ENCODE results near the gene RAB27A. TPM values are rescaled to one million over a fixed set of nuclear protein-coding genes. Genes with fewer than 3 reads are reported as not detected.
A peak's percentile ranks its signal among the peaks of the same experiment; 100 is the strongest.

Gene RAB27A
- total RNA-seq, 5 donors from 2014 or later (not counting 1 experiment from before 2014, with no cell fraction given): 29.7 to 47.2 (median 35.2) TPM

GRCh38 chr15:55197362-55197705, 92.3 kb downstream of the RAB27A start:
- H3K36me3 Mint-ChIP-seq: peaks cover 8% of the 10 kb centered on the region
- no peaks in the 10 kb centered on the region for H3K9me3 ChIP-seq
- no peak overlapping the region for H3K27ac Mint-ChIP-seq
- DNase-seq (no peak), ATAC-seq (replicated peaks in 1 of 4) (peak in 3 of 4 experiments; percentile 6 to 21 (median 12))
- H3K4me3 ChIP-seq (ENCODE audit: control insufficient read depth in 1 of 2, extremely low read depth in 1 of 2, low read length in 1 of 2): peak overlapping the region; percentile 60 to 99
- H3K9me3 Mint-ChIP-seq: peaks cover 0 to 7% (median 5%) of the 10 kb centered on the region in 3 donors
- peaks cover 6 to 39% of the 10 kb centered on the region in 2 experiments for H3K4me1 ChIP-seq (ENCODE audit: control insufficient read depth in 1 of 2, extremely low read depth in 1 of 2, insufficient read depth in 2 of 2, low read length in 2 of 2)
- H3K36me3 ChIP-seq (ENCODE audit: control insufficient read depth in 2 of 2, extremely low read depth in 1 of 2, insufficient read depth in 1 of 2, low read length in 1 of 2): peaks cover 0 to under 1% of the 10 kb centered on the region in 2 donors
- peak overlapping the region; percentile 78 for H3K27ac ChIP-seq (ENCODE audit: low read length)
- ChIA-PET CTCF (interaction anchor here in 1 of 2 donors (0.6 to 2.2 kb wide), 9 partner anchors 12 to 121 kb away, joined by 3 to 12 read pairs (median 3); partner anchors contain the start of genes PIGB and PIGBOS1), POLR2A (interaction anchor here (0.5 to 1.5 kb wide), 7 partner anchors 14 to 211 kb away, joined by 3 to 10 read pairs (median 6); partner anchors contain the start of genes CCPG1 (in 2 of the 2), PIERCE2 (in 2 of the 2), PIGB (in 1 of the 2) and PIGBOS1 (in 1 of the 2))
- no peaks in the 10 kb centered on the region for H3K27me3 Mint-ChIP-seq
- peaks cover 0 to 22% (median 14%) of the 10 kb centered on the region in 3 donors for H3K4me1 Mint-ChIP-seq
- no peak overlapping the region for H3K4me3 Mint-ChIP-seq
- H3K27me3 ChIP-seq (replicated peaks in 1 of 2; ENCODE audit: control insufficient read depth in 2 of 2, extremely low read depth in 1 of 2, insufficient read depth in 2 of 2, low read length in 1 of 2): no peaks in the 10 kb centered on the region
- no CpG with 5 or more reads among the region's 10 CpGs for WGBS (ENCODE audit: insufficient coverage)

GRCh38 chr15:55196458-55197361, 92.9 kb downstream of the RAB27A start, which contains the start of gene RSL24D1:
RSL24D1 (minus strand) TSS chr15:55196941; CDS start chr15:55196890, 51 bp downstream.
- H3K4me3 Mint-ChIP-seq: no peak within 1 kb of the TSS
- H3K4me1 Mint-ChIP-seq: peaks cover 0 to 28% (median 21%) of the 10 kb centered on the region in 3 donors
- peak; percentile 88 to 99 (median 97) for DNase-seq
- H3K36me3 Mint-ChIP-seq: peaks cover 10% of the 10 kb centered on the region
- peak within 1 kb of the TSS; percentile 78 for H3K27ac ChIP-seq (ENCODE audit: low read length)
- H3K27me3 Mint-ChIP-seq: no peaks in the 10 kb centered on the region
- H3K9me3 ChIP-seq: no peaks in the 10 kb centered on the region
- peaks cover 6 to 39% of the 10 kb centered on the region in 2 experiments for H3K4me1 ChIP-seq (ENCODE audit: control insufficient read depth in 1 of 2, extremely low read depth in 1 of 2, insufficient read depth in 2 of 2, low read length in 2 of 2)
- peak within 1 kb of the TSS; percentile 60 to 99 for H3K4me3 ChIP-seq (ENCODE audit: control insufficient read depth in 1 of 2, extremely low read depth in 1 of 2, low read length in 1 of 2)
- ChIA-PET CTCF (interaction anchor here (0.5 to 2.2 kb wide), 8 partner anchors 12 to 122 kb away, joined by 3 to 12 read pairs (median 3); partner anchors contain the start of genes PIGB (in 1 of the 2) and PIGBOS1 (in 1 of the 2)), POLR2A (interaction anchor here (0.6 to 1.5 kb wide), 8 partner anchors 13 to 308 kb away, joined by 3 to 10 read pairs (median 5); partner anchors contain the start of genes CCPG1 (in 2 of the 2), PIERCE2 (in 2 of the 2), PIGB (in 1 of the 2) and PIGBOS1 (in 1 of the 2))
- H3K27me3 ChIP-seq (replicated peaks in 1 of 2; ENCODE audit: control insufficient read depth in 2 of 2, extremely low read depth in 1 of 2, insufficient read depth in 2 of 2, low read length in 1 of 2): no peaks in the 10 kb centered on the region
- H3K27ac Mint-ChIP-seq: no peak within 1 kb of the TSS
- ATAC-seq (replicated peaks in 1 of 4): peak; percentile 97 to 98 (median 98)
- peaks cover 4 to 7% of the 10 kb centered on the region in 2 donors for H3K36me3 ChIP-seq (ENCODE audit: control insufficient read depth in 2 of 2, extremely low read depth in 1 of 2, insufficient read depth in 1 of 2, low read length in 1 of 2)
- WGBS (ENCODE audit: insufficient coverage): under 1% methylated on average over 58 of the region's 62 CpGs
- peaks cover 0 to 7% (median 5%) of the 10 kb centered on the region in 3 donors for H3K9me3 Mint-ChIP-seq

- Histone ChIP-seq H3K36me3 (ENCODE audit: control insufficient read depth in 2 of 2, extremely low read depth in 1 of 2, insufficient read depth in 1 of 2, low read length in 1 of 2) (peaks cover 4 to 13% of the 10 kb centered on the region in 2 donors), H3K27me3 (replicated peaks in 1 of 2; ENCODE audit: control insufficient read depth in 2 of 2, extremely low read depth in 1 of 2, insufficient read depth in 2 of 2, low read length in 1 of 2) (no peaks in the 10 kb centered on the region), H3K4me3 (ENCODE audit: control insufficient read depth in 1 of 2, extremely low read depth in 1 of 2, low read length in 1 of 2) (peak overlapping the region; percentile 60 to 99), H3K9me3 (no peaks in the 10 kb centered on the region), H3K27ac (ENCODE audit: low read length) (peak overlapping the region; percentile 78), H3K4me1 (ENCODE audit: control insufficient read depth in 1 of 2, extremely low read depth in 1 of 2, insufficient read depth in 2 of 2, low read length in 2 of 2) (peaks cover 6 to 39% of the 10 kb centered on the region in 2 experiments)
- WGBS (ENCODE audit: insufficient coverage): 0% methylated on average over 8 of the region's 9 CpGs
- Mint-ChIP-seq H3K27ac (no peak overlapping the region), H3K36me3 (peaks cover 17% of the 10 kb centered on the region), H3K4me1 (peaks cover 6 to 32% (median 28%) of the 10 kb centered on the region in 3 donors), H3K27me3 (no peaks in the 10 kb centered on the region), H3K4me3 (no peak overlapping the region), H3K9me3 (peaks cover 0 to 7% (median 5%) of the 10 kb centered on the region in 3 donors)
- POLR2A ChIA-PET: interaction anchor here in 1 of 2 donors (1.4 kb wide), 1 partner anchor 212 kb away, joined by 9 read pairs; the partner anchor contains the start of genes CCPG1 and PIERCE2
- CTCF ChIA-PET: interaction anchor here in 1 of 2 donors (2.0 to 2.2 kb wide), 2 partner anchors 22 to 123 kb away, joined by 9 to 12 read pairs; partner anchors contain the start of genes PIGB and PIGBOS1
- no peak for ATAC-seq (replicated peaks in 1 of 4)
- DNase-seq: peak in 1 of 35 experiments; percentile 1
Measured at GRCh38 chr15:55195996-55196395, 93.6 kb downstream of the RAB27A start.

GRCh38 chr15:55194256-55194655, 95.4 kb downstream of the RAB27A start:
- Histone ChIP-seq H3K36me3 (ENCODE audit: control insufficient read depth in 2 of 2, extremely low read depth in 1 of 2, insufficient read depth in 1 of 2, low read length in 1 of 2) (peaks cover 4 to 22% of the 10 kb centered on the region in 2 donors), H3K4me3 (ENCODE audit: control insufficient read depth in 1 of 2, extremely low read depth in 1 of 2, low read length in 1 of 2) (no peak overlapping the region), H3K27ac (ENCODE audit: low read length) (no peak overlapping the region), H3K4me1 (ENCODE audit: control insufficient read depth in 1 of 2, extremely low read depth in 1 of 2, insufficient read depth in 2 of 2, low read length in 2 of 2) (peaks cover 6 to 39% of the 10 kb centered on the region in 2 experiments), H3K27me3 (replicated peaks in 1 of 2; ENCODE audit: control insufficient read depth in 2 of 2, extremely low read depth in 1 of 2, insufficient read depth in 2 of 2, low read length in 1 of 2) (no peaks in the 10 kb centered on the region), H3K9me3 (no peaks in the 10 kb centered on the region)
- no peaks in the 10 kb centered on the region for H3K27me3 Mint-ChIP-seq
- DNase-seq (no peak), ATAC-seq (replicated peaks in 1 of 4) (no peak)
- no peak overlapping the region for H3K4me3 Mint-ChIP-seq
- no peak overlapping the region for H3K27ac Mint-ChIP-seq
- peaks cover 28% of the 10 kb centered on the region for H3K36me3 Mint-ChIP-seq
- peaks cover 7 to 38% (median 37%) of the 10 kb centered on the region in 3 donors for H3K4me1 Mint-ChIP-seq
- H3K9me3 Mint-ChIP-seq: peaks cover 0 to 5% (median 4%) of the 10 kb centered on the region in 3 donors
- ChIA-PET POLR2A (no interaction called here), CTCF (interaction anchor here in 1 of 2 donors (1.1 kb wide), 1 partner anchor 23 kb away, joined by 4 read pairs; no protein-coding TSS in a partner anchor)

GRCh38 chr15:55186331-55186730, 103.3 kb downstream of the RAB27A start:
- no peak overlapping the region for H3K4me3 Mint-ChIP-seq
- no peaks in the 10 kb centered on the region for H3K4me1 ChIP-seq (ENCODE audit: control insufficient read depth in 1 of 2, extremely low read depth in 1 of 2, insufficient read depth in 2 of 2, low read length in 2 of 2)
- ATAC-seq (replicated peaks in 1 of 4): no peak
- no peak overlapping the region for H3K27ac ChIP-seq (ENCODE audit: low read length)
- no peaks in the 10 kb centered on the region for H3K9me3 ChIP-seq
- no peak for DNase-seq
- ChIA-PET POLR2A (no interaction called here), CTCF (interaction anchor here in 1 of 2 donors (1.0 kb wide), 1 partner anchor 31 kb away, joined by 4 read pairs; no protein-coding TSS in a partner anchor)
- H3K27me3 ChIP-seq (replicated peaks in 1 of 2; ENCODE audit: control insufficient read depth in 2 of 2, extremely low read depth in 1 of 2, insufficient read depth in 2 of 2, low read length in 1 of 2): no peaks in the 10 kb centered on the region
- no peak overlapping the region for H3K27ac Mint-ChIP-seq
- no peaks in the 10 kb centered on the region for H3K9me3 Mint-ChIP-seq
- peaks cover 63% of the 10 kb centered on the region for H3K36me3 Mint-ChIP-seq
- peaks cover 41 to 47% (median 43%) of the 10 kb centered on the region in 3 donors for H3K4me1 Mint-ChIP-seq
- no CpG with 5 or more reads among the region's 1 CpG for WGBS (ENCODE audit: insufficient coverage)
- no peaks in the 10 kb centered on the region for H3K27me3 Mint-ChIP-seq
- peaks cover 5 to 48% of the 10 kb centered on the region in 2 donors for H3K36me3 ChIP-seq (ENCODE audit: control insufficient read depth in 2 of 2, extremely low read depth in 1 of 2, insufficient read depth in 1 of 2, low read length in 1 of 2)
- H3K4me3 ChIP-seq (ENCODE audit: control insufficient read depth in 1 of 2, extremely low read depth in 1 of 2, low read length in 1 of 2): no peak overlapping the region

GRCh38 chr15:55183679-55184078, 105.9 kb downstream of the RAB27A start:
- Mint-ChIP-seq H3K4me3 (no peak overlapping the region), H3K9me3 (no peaks in the 10 kb centered on the region), H3K27me3 (no peaks in the 10 kb centered on the region), H3K36me3 (peaks cover 61% of the 10 kb centered on the region), H3K27ac (no peak overlapping the region), H3K4me1 (peaks cover 29 to 36% (median 34%) of the 10 kb centered on the region in 3 donors)
- Histone ChIP-seq H3K36me3 (ENCODE audit: control insufficient read depth in 2 of 2, extremely low read depth in 1 of 2, insufficient read depth in 1 of 2, low read length in 1 of 2) (peaks cover 5 to 58% of the 10 kb centered on the region in 2 donors), H3K4me3 (ENCODE audit: control insufficient read depth in 1 of 2, extremely low read depth in 1 of 2, low read length in 1 of 2) (no peak overlapping the region), H3K27me3 (replicated peaks in 1 of 2; ENCODE audit: control insufficient read depth in 2 of 2, extremely low read depth in 1 of 2, insufficient read depth in 2 of 2, low read length in 1 of 2) (no peaks in the 10 kb centered on the region), H3K9me3 (no peaks in the 10 kb centered on the region), H3K27ac (ENCODE audit: low read length) (no peak overlapping the region), H3K4me1 (ENCODE audit: control insufficient read depth in 1 of 2, extremely low read depth in 1 of 2, insufficient read depth in 2 of 2, low read length in 2 of 2) (no peaks in the 10 kb centered on the region)
- ATAC-seq (replicated peaks in 1 of 4) (no peak), DNase-seq (no peak)
- ChIA-PET CTCF (interaction anchor here in 1 of 2 donors (0.9 kb wide), 1 partner anchor 17 kb away, joined by 3 read pairs; no protein-coding TSS in a partner anchor), POLR2A (interaction anchor here (0.8 to 1.3 kb wide), 2 partner anchors 13 to 74 kb away, joined by 5 to 6 read pairs; partner anchors contain the start of gene RSL24D1 (in 1 of the 2))
- 100% methylated on average over 1 of the region's 2 CpGs for WGBS (ENCODE audit: insufficient coverage)
